SH-SY5Y (cell line): Measurements from ENCODE around the gene MAP3K5.

Experiments used
- GATA2 ChIP-seq: IDR thresholded peaks from 2 replicates; pipeline ENCODE4 v1.6.1; 2011; ENCODE audit warnings: mild to moderate bottlenecking, low read depth, low read length
- GATA3 ChIP-seq: IDR thresholded peaks from 2 replicates; pipeline ENCODE4 v1.6.1; 2011; ENCODE audit warnings: low read depth, mild to moderate bottlenecking, low read length, moderate library complexity

GRCh38 chr6:136625293-136625692, 167.0 kb downstream of the MAP3K5 start:
- TF ChIP-seq GATA2 (no peak), GATA3 (no peak)
